Mesenchymal stem cell (in vitro differentiated cells and primary cell): ENCODE measurements around the gene M6PR.

Experiments
- DNase-seq: peaks from one replicate; pipeline ENCODE4 v3.0.0-alpha.2; 2013
- H2AFZ ChIP-seq: one replicate; pipeline ENCODE4 v1.6.1; 2013; ENCODE audit warnings: low read depth, mild to moderate bottlenecking, control low read depth, inconsistent platforms, low read length, moderate library complexity
- H2AK5ac ChIP-seq: 2 replicates; pipeline ENCODE4 v1.6.1; 2013; ENCODE audit warnings: low read length, moderate library complexity, mild to moderate bottlenecking, inconsistent platforms; ENCODE audit not compliant: severe bottlenecking
- H2BK120ac ChIP-seq: one replicate; pipeline ENCODE4 v1.6.1; 2013; ENCODE audit warnings: low read depth, mild to moderate bottlenecking, inconsistent platforms, low read length, moderate library complexity
- H2BK12ac ChIP-seq, 2 experiments: one replicate each; pipeline ENCODE4 v1.6.1; 2013; ENCODE audit warnings: inconsistent platforms in 2 of 2, low read length in 2 of 2, mild to moderate bottlenecking in 2 of 2, moderate library complexity in 2 of 2, control low read depth in 1 of 2
- H2BK15ac ChIP-seq: one replicate; pipeline ENCODE4 v1.6.1; 2013; ENCODE audit warnings: mild to moderate bottlenecking, low read depth, inconsistent platforms; ENCODE audit not compliant: poor library complexity, severe bottlenecking
- H2BK5ac ChIP-seq: 2 replicates; pipeline ENCODE4 v1.6.1; 2013; ENCODE audit warnings: low read depth, mild to moderate bottlenecking, low read length, control low read depth, inconsistent platforms; ENCODE audit not compliant: poor library complexity, severe bottlenecking
- H3K14ac ChIP-seq, 2 experiments: one replicate each; pipeline ENCODE4 v1.6.1; 2013; ENCODE audit warnings: inconsistent platforms in 2 of 2, low read length in 2 of 2, control low read depth in 1 of 2, mild to moderate bottlenecking in 1 of 2, moderate library complexity in 1 of 2
- H3K18ac ChIP-seq, 2 experiments: one replicate each; pipeline ENCODE4 v1.6.1; 2013; ENCODE audit warnings: inconsistent platforms in 2 of 2, low read length in 2 of 2, control low read depth in 1 of 2, low read depth in 1 of 2, mild to moderate bottlenecking in 1 of 2
- H3K23ac ChIP-seq, 2 experiments: one replicate each; pipeline ENCODE4 v1.6.1; 2013; ENCODE audit warnings: inconsistent platforms in 2 of 2, low read length in 2 of 2, mild to moderate bottlenecking in 2 of 2, moderate library complexity in 2 of 2, control low read depth in 1 of 2
- H3K27ac ChIP-seq: 2 replicates; pipeline ENCODE4 v1.5.1; 2013; ENCODE audit warnings: mild to moderate bottlenecking, moderate library complexity, low read length, control low read depth, inconsistent platforms; ENCODE audit not compliant: poor library complexity, severe bottlenecking
- H3K27me3 ChIP-seq, 2 experiments: 2 replicates each; pipeline versions ENCODE4 v1.6.1 to v1.7.0; 2013; ENCODE audit warnings: low read length in 2 of 2, mild to moderate bottlenecking in 2 of 2, moderate library complexity in 2 of 2, control low read depth in 1 of 2, inconsistent platforms in 1 of 2; ENCODE audit not compliant: control insufficient read depth in 1 of 2, insufficient read depth in 1 of 2
- H3K36me3 ChIP-seq, 2 experiments: 2 replicates each; pipeline versions ENCODE4 v1.6.1 to v1.7.0; 2013; ENCODE audit warnings: low read length in 2 of 2, control low read depth in 1 of 2, inconsistent platforms in 1 of 2, low read depth in 1 of 2, mild to moderate bottlenecking in 1 of 2; ENCODE audit not compliant: insufficient read depth in 2 of 2, control insufficient read depth in 1 of 2
- H3K4ac ChIP-seq, 2 experiments: one replicate each; pipeline ENCODE4 v1.6.1; 2013; ENCODE audit warnings: inconsistent platforms in 2 of 2, low read length in 2 of 2, mild to moderate bottlenecking in 2 of 2, moderate library complexity in 2 of 2, control low read depth in 1 of 2, low read depth in 1 of 2
- H3K4me1 ChIP-seq: 2 replicates; pipeline ENCODE4 v1.6.1; 2013; ENCODE audit warnings: low read depth, low read length, control low read depth; ENCODE audit not compliant: control insufficient read depth, insufficient read depth
- H3K4me2 ChIP-seq: 2 replicates; pipeline ENCODE4 v1.6.1; 2013; ENCODE audit warnings: low read length, mild to moderate bottlenecking, inconsistent platforms; ENCODE audit not compliant: poor library complexity, severe bottlenecking
- H3K4me3 ChIP-seq, 2 experiments: 2 replicates each; pipeline versions ENCODE4 v1.5.1 to v1.7.0; 2013; ENCODE audit warnings: low read length in 2 of 2, mild to moderate bottlenecking in 2 of 2, control low read depth in 1 of 2, low read depth in 1 of 2; ENCODE audit not compliant: insufficient read depth in 1 of 2
- H3K79me1 ChIP-seq: replicated peaks from 2 replicates; pipeline ENCODE4 v1.6.1; 2013; ENCODE audit warnings: mild to moderate bottlenecking, control low read depth, low read length, inconsistent platforms; ENCODE audit not compliant: poor library complexity, severe bottlenecking
- H3K9ac ChIP-seq: 2 replicates; pipeline ENCODE4 v1.7.0; 2013; ENCODE audit warnings: mild to moderate bottlenecking, low read length, moderate library complexity
- H3K9me3 ChIP-seq: 2 replicates; pipeline ENCODE4 v1.7.0; 2013; ENCODE audit warnings: mild to moderate bottlenecking, low read length; ENCODE audit not compliant: control insufficient read depth
- H4K8ac ChIP-seq: one replicate; pipeline ENCODE4 v1.6.1; 2013; ENCODE audit warnings: inconsistent platforms, mild to moderate bottlenecking, low read length, moderate library complexity
- H4K91ac ChIP-seq: one replicate; pipeline ENCODE4 v1.6.1; 2013; ENCODE audit warnings: mild to moderate bottlenecking, low read length, inconsistent platforms
- WGBS: methylation state at CpG from one replicate; pipeline ENCODE4 v1.1.7; 2013; ENCODE audit warnings: mixed read lengths; 5-methylcytosine and 5-hydroxymethylcytosine counted together

The M6PR gene

GRCh38 chr12:8993827-8994226 lies 44.4 kb upstream of the M6PR start:
- Histone ChIP-seq H2AK5ac (no peak overlapping the region), H3K4ac (no peak overlapping the region), H3K4me1 (no peaks in the 10 kb centered on the region), H3K36me3 (no peaks in the 10 kb centered on the region), H3K9ac (no peak overlapping the region), H2BK120ac (no peak overlapping the region), H4K91ac (no peak overlapping the region), H3K23ac (no peak overlapping the region), H3K27me3 (no peaks in the 10 kb centered on the region), H3K4me3 (no peak overlapping the region), H3K9me3 (no peaks in the 10 kb centered on the region), H3K14ac (no peak overlapping the region), H3K4me2 (no peak overlapping the region), H2AFZ (no peak overlapping the region), H3K18ac (no peak overlapping the region), H2BK5ac (no peak overlapping the region), H3K27ac (no peak overlapping the region), H4K8ac (no peak overlapping the region), H2BK15ac (no peak overlapping the region), H2BK12ac (no peak overlapping the region), H3K79me1 (no peaks in the 10 kb centered on the region)
- WGBS: 88% methylated on average over 3 of the region's 3 CpGs
- DNase-seq: no peak

- no peak overlapping the region for H2BK120ac ChIP-seq
- WGBS: 88% methylated on average over 5 of the region's 6 CpGs
- H3K18ac ChIP-seq: no peak overlapping the region
- H3K27me3 ChIP-seq: no peaks in the 10 kb centered on the region
- H3K23ac ChIP-seq: no peak overlapping the region
- no peak overlapping the region for H2BK12ac ChIP-seq
- no peak overlapping the region for H2BK5ac ChIP-seq
- DNase-seq: no peak
- no peaks in the 10 kb centered on the region for H3K36me3 ChIP-seq
- H3K4ac ChIP-seq: no peak overlapping the region
- no peak overlapping the region for H3K27ac ChIP-seq
- H2AFZ ChIP-seq: no peak overlapping the region
- no peak overlapping the region for H3K14ac ChIP-seq
- no peaks in the 10 kb centered on the region for H3K79me1 ChIP-seq
- H3K4me1 ChIP-seq: no peaks in the 10 kb centered on the region
- no peak overlapping the region for H3K9ac ChIP-seq
- no peak overlapping the region for H4K8ac ChIP-seq
- H2BK15ac ChIP-seq: no peak overlapping the region
- H3K4me3 ChIP-seq: no peak overlapping the region
- H3K4me2 ChIP-seq: no peak overlapping the region
- H4K91ac ChIP-seq: no peak overlapping the region
- no peaks in the 10 kb centered on the region for H3K9me3 ChIP-seq
- H2AK5ac ChIP-seq: no peak overlapping the region
Observed at GRCh38 chr12:8991371-8992345, 42.2 kb upstream of the M6PR start.

GRCh38 chr12:8989413-8989812 lies 40.0 kb upstream of the M6PR start, which contains the start of gene KLRG1:
TSS of gene KLRG1 (plus strand) at chr12:8989546. CDS start at chr12:8989636, 90 bp downstream.
- Histone ChIP-seq H4K8ac (no peak within 1 kb of the TSS), H3K4ac (no peak within 1 kb of the TSS), H3K9me3 (no peaks in the 10 kb centered on the region), H2BK5ac (no peak within 1 kb of the TSS), H2AFZ (no peak within 1 kb of the TSS), H3K36me3 (no peaks in the 10 kb centered on the region), H3K4me1 (no peaks in the 10 kb centered on the region), H3K4me2 (no peak within 1 kb of the TSS), H3K14ac (no peak within 1 kb of the TSS), H3K27me3 (no peaks in the 10 kb centered on the region), H2BK12ac (no peak within 1 kb of the TSS), H3K9ac (no peak within 1 kb of the TSS), H3K18ac (no peak within 1 kb of the TSS), H2BK15ac (no peak within 1 kb of the TSS), H4K91ac (no peak within 1 kb of the TSS), H2BK120ac (no peak within 1 kb of the TSS), H3K4me3 (no peak within 1 kb of the TSS), H3K23ac (no peak within 1 kb of the TSS), H3K27ac (no peak within 1 kb of the TSS), H3K79me1 (no peaks in the 10 kb centered on the region), H2AK5ac (no peak within 1 kb of the TSS)
- no peak for DNase-seq
- 92% methylated on average over 2 of the region's 2 CpGs for WGBS

GRCh38 chr12:8987685-8988084 lies 38.2 kb upstream of the M6PR start:
- Histone ChIP-seq H2BK5ac (no peak overlapping the region), H2AK5ac (no peak overlapping the region), H2AFZ (no peak overlapping the region), H3K4me2 (no peak overlapping the region), H3K79me1 (no peaks in the 10 kb centered on the region), H4K8ac (no peak overlapping the region), H3K18ac (no peak overlapping the region), H3K9me3 (no peaks in the 10 kb centered on the region), H3K27ac (no peak overlapping the region), H3K9ac (no peak overlapping the region), H3K14ac (no peak overlapping the region), H2BK12ac (no peak overlapping the region), H2BK120ac (no peak overlapping the region), H3K23ac (no peak overlapping the region), H3K4me3 (no peak overlapping the region), H2BK15ac (no peak overlapping the region), H3K4ac (no peak overlapping the region), H3K36me3 (no peaks in the 10 kb centered on the region), H4K91ac (no peak overlapping the region), H3K4me1 (no peaks in the 10 kb centered on the region), H3K27me3 (no peaks in the 10 kb centered on the region)
- WGBS: 78% methylated on average over 1 of the region's 1 CpG
- no peak for DNase-seq
